Gastroesophageal sphincter (tissue), 4 donors: ENCODE data around the gene CCDC137. TPM values are rescaled to one million over a fixed set of nuclear protein-coding genes. Genes with fewer than 3 reads are reported as not detected.

Source experiments
- ATAC-seq: fragments of 150-250 bp; one replicate; pipeline ENCODE4 v1.9.1; 2016; ENCODE audit warnings: mild to moderate bottlenecking, moderate library complexity
- H3K27ac ChIP-seq, 4 donors: fragments of 200-600 bp; sonication (generic) in 3 of 4; 1 replicate in 3 of 4; 2 replicates in 1 of 4; pipeline ENCODE4 v1.5.1; 2016 to 2019
- H3K27me3 ChIP-seq: fragments of 200-600 bp; sonication (generic); one replicate; pipeline ENCODE4 v1.5.1; 2019
- H3K36me3 ChIP-seq, 2 donors: fragments of 200-600 bp; sonication (generic); one replicate each; pipeline ENCODE4 v1.5.1; 2019; ENCODE audit warnings: control low read depth in 1 of 2
- H3K4me1 ChIP-seq, 3 donors: fragments of 200-600 bp; sonication (generic); 1 replicate in 2 of 3; 2 replicates in 1 of 3; pipeline ENCODE4 v1.5.1; 2016 to 2019; ENCODE audit warnings: control low read depth in 2 of 3
- H3K4me3 ChIP-seq, 2 donors: fragments of 200-600 bp; sonication (generic); one replicate each; pipeline ENCODE4 v1.5.1; 2019; ENCODE audit warnings: mild to moderate bottlenecking in 1 of 2, moderate library complexity in 1 of 2
- H3K9me3 ChIP-seq, 3 donors: fragments of 200-600 bp; sonication (generic); one replicate each; pipeline ENCODE4 v1.5.1; 2017 to 2019; ENCODE audit warnings: control low read depth in 2 of 3
- CTCF ChIP-seq, 4 experiments: fragments of 200-600 bp in 2 of 4; fragments of 450-650 bp in 2 of 4; sonication (generic) in 1 of 4; IDR thresholded peaks; one replicate each; pipeline ENCODE4 v1.5.1; 2017 to 2019; ENCODE audit warnings: antibody characterized with exemption in 4 of 4, mild to moderate bottlenecking in 2 of 4, moderate library complexity in 2 of 4
- EP300 ChIP-seq: sonication (generic); formaldehyde crosslinking; IDR thresholded peaks from one replicate; pipeline ENCODE4 v1.6.1; 2017; ENCODE audit warnings: antibody characterized with exemption, mild to moderate bottlenecking
- POLR2A ChIP-seq, 2 donors: fragments of 450-650 bp; IDR thresholded peaks; one replicate each; pipeline ENCODE4 v1.6.1; 2017; ENCODE audit warnings: antibody characterized with exemption in 2 of 2, mild to moderate bottlenecking in 2 of 2, moderate library complexity in 1 of 2
- POLR2AphosphoS5 ChIP-seq: sonication (generic); formaldehyde crosslinking; IDR thresholded peaks from one replicate; pipeline ENCODE4 v1.6.1; 2017; ENCODE audit warnings: antibody characterized with exemption
- WGBS, 2 donors: methylation state at CpG; one replicate each; pipeline ENCODE4 v1.1.5; 2018; ENCODE audit warnings: low coverage in 1 of 2; 5-methylcytosine and 5-hydroxymethylcytosine counted together
- total RNA-seq, 4 donors: library from RNA; depleted of rRNA; stranded (reverse); fragments of >200 nt; gene quantifications; one replicate each; pipeline ENCODE4 v1.1.0, GENCODE V29; 2016

CCDC137 gene
- total RNA-seq, 4 donors from 2014 or later = 8.2 to 16.1 (median 11.4) TPM

- no peak overlapping the region for H3K27ac ChIP-seq
- H3K36me3 ChIP-seq = peaks cover 0 to 25% of the 10 kb centered on the region in 2 donors
- WGBS, 2 donors = no CpG with 5 or more reads among the region's 12 CpGs
- TF ChIP-seq EP300 = no peak
- TF ChIP-seq POLR2A (IDR thresholded peaks at IDR 0.05) = no peak
- TF ChIP-seq POLR2AphosphoS5 = no peak
- no peak for TF ChIP-seq CTCF (IDR thresholded peaks at IDR 0.05)
- no peaks in the 10 kb centered on the region for H3K27me3 ChIP-seq
- no peaks in the 10 kb centered on the region for H3K9me3 ChIP-seq
- H3K4me1 ChIP-seq = peaks cover 0 to 23% (median 14%) of the 10 kb centered on the region in 3 donors
- no peak overlapping the region for H3K4me3 ChIP-seq
- ATAC-seq = no peak
These were observed 50.1 kb downstream of the CCDC137 start for GRCh38 chr17:81716674-81716996.

GRCh38 chr17:81717049-81717765, 50.7 kb downstream of the CCDC137 start:
- Histone ChIP-seq H3K27ac (no peak overlapping the region), H3K36me3 (peaks cover 0 to 25% of the 10 kb centered on the region in 2 donors), H3K4me1 (peaks cover 0 to 24% (median 14%) of the 10 kb centered on the region in 3 donors), H3K27me3 (peaks cover 4% of the 10 kb centered on the region), H3K9me3 (no peaks in the 10 kb centered on the region), H3K4me3 (no peak overlapping the region)
- 60% methylated on average over 1 of the region's 25 CpGs; no CpG with 5 or more reads in 1 of the 2 donors for WGBS, 2 donors
- TF ChIP-seq POLR2A (IDR thresholded peaks at IDR 0.05) = no peak
- TF ChIP-seq POLR2AphosphoS5 = no peak
- TF ChIP-seq CTCF (IDR thresholded peaks at IDR 0.05) = no peak
- TF ChIP-seq EP300 = no peak
- no peak for ATAC-seq

- peaks cover 0 to 25% (median 11%) of the 10 kb centered on the region in 3 donors for H3K4me1 ChIP-seq
- no peak for ATAC-seq
These were observed 51.2 kb downstream of the CCDC137 start for GRCh38 chr17:81717766-81718089.

GRCh38 chr17:81719410-81720266, 53.1 kb downstream of the CCDC137 start:
- Histone ChIP-seq H3K36me3 (peaks cover 0 to 25% of the 10 kb centered on the region in 2 donors), H3K27ac (no peak overlapping the region), H3K9me3 (no peaks in the 10 kb centered on the region), H3K27me3 (peaks cover 21% of the 10 kb centered on the region), H3K4me3 (no peak overlapping the region), H3K4me1 (peaks cover 0 to 21% (median 5%) of the 10 kb centered on the region in 3 donors)
- ATAC-seq = no peak
- TF ChIP-seq POLR2A (IDR thresholded peaks at IDR 0.05) (no peak), POLR2AphosphoS5 (no peak), CTCF (IDR thresholded peaks at IDR 0.05) (no peak), EP300 (no peak)
- WGBS, 2 donors = 80 to 84% methylated on average over 2 to 24 of the region's 33 CpGs

More at GRCh38 chr17:81717766-81718089, 51.2 kb downstream of the CCDC137 start:
- H3K4me3 ChIP-seq = no peak overlapping the region
- H3K27me3 ChIP-seq = peaks cover 9% of the 10 kb centered on the region
- TF ChIP-seq POLR2AphosphoS5 = no peak
- H3K36me3 ChIP-seq = peaks cover 0 to 25% of the 10 kb centered on the region in 2 donors
- no CpG with 5 or more reads among the region's 9 CpGs for WGBS, 2 donors
- no peaks in the 10 kb centered on the region for H3K9me3 ChIP-seq
- no peak overlapping the region for H3K27ac ChIP-seq

GRCh38 chr17:81720267-81721071, 53.9 kb downstream of the CCDC137 start:
- H3K4me1 ChIP-seq = peaks cover 0 to 21% (median 5%) of the 10 kb centered on the region in 3 donors
- ATAC-seq = no peak
- H3K27ac ChIP-seq = no peak overlapping the region
- peaks cover 0 to 25% of the 10 kb centered on the region in 2 donors for H3K36me3 ChIP-seq
- no peaks in the 10 kb centered on the region for H3K9me3 ChIP-seq
- TF ChIP-seq CTCF (IDR thresholded peaks at IDR 0.05) = no peak
- TF ChIP-seq EP300 = no peak
- TF ChIP-seq POLR2AphosphoS5 = no peak
- TF ChIP-seq POLR2A (IDR thresholded peaks at IDR 0.05) = no peak
- WGBS, 2 donors = 91% methylated on average over 4 of the region's 33 CpGs; no CpG with 5 or more reads in 1 of the 2 donors
- peaks cover 29% of the 10 kb centered on the region for H3K27me3 ChIP-seq
- no peak overlapping the region for H3K4me3 ChIP-seq
